GM21390 (cell line): ENCODE data around the gene SYNPR.

Experiments used
- ATAC-seq: cut with Tn5 transposase; IDR thresholded peaks from one replicate; pipeline ENCODE4 v1.9.1; 2021; ENCODE audit not compliant: unreplicated experiment

SYNPR gene

DNA sequence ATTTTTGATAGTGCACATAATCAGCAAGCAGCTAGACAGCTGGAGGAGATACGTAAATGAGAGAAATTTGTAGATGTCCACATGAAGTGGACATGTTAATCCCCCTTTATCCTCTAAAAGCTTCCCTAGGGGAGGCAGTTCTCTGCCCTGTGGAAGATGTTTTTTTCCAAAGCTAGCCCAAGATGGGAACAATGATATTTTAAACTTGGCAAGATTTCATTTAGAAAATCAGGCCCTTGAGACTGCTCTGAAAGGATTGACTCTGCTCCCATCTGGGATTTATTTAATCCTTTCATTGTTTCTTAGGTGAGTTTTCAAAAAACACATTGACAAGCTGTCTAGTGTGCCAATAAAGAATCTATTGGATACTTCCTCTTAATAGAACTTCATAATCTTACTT, 92.0 kb downstream of the SYNPR start:
- no peak for ATAC-seq

DNA sequence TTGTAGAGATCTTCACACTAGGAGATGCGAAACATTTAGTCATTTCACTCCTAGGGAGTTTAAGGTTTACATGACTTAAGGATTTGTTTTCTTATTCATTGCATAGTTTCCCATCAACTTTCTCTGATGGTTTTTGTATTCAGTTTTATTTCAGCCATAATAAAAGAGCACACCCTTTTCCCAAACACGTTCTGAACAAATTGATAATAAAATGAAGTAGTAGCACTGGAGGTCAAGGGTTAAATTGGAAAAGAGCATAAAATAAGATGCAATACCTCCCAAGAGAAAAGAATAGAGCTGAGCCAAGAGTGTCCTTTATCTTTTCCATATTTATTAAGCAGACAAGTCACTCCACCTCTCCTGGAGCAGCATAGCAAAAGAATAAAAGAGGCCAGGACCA, 104.9 kb downstream of the SYNPR start:
- ATAC-seq, result no peak

DNA sequence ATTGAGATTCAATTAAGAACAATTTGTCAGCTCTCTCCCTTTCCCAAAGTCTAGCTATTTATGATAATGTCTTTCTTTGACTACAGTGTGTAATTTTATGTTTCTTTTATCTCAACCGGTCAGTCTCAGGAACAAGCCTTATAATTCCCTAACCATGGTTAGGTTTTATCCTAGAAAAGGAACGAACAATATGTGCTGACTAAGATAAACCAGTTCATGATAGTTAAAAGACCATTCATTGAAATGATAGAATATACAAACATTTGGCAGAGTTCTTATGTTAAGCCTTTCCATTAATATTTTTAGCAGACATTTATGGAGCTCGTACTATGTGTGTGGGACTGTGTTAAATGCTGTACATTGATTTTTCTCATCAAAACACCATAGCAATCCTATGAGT, 106.3 kb downstream of the SYNPR start:
- ATAC-seq, result no peak

DNA sequence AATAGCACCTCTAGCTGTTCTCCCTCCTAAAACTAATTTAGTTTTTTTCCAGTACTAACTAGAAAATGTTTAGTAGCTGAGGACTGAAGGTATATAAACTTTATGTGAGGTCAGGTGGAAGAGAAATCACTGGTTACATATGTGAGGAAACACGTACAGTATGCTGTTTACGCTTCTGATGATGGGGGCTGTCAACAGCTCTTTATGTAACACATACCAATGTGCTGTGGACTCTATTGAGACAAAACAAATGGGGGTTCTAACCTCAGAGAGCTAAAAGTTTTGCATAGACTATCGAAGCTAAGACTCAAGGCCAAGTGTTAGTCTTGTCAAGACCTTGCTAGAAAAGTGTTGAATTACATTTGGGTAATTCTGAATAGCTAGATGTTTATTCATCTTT, 107.5 kb downstream of the SYNPR start:
- ATAC-seq, result no peak

DNA sequence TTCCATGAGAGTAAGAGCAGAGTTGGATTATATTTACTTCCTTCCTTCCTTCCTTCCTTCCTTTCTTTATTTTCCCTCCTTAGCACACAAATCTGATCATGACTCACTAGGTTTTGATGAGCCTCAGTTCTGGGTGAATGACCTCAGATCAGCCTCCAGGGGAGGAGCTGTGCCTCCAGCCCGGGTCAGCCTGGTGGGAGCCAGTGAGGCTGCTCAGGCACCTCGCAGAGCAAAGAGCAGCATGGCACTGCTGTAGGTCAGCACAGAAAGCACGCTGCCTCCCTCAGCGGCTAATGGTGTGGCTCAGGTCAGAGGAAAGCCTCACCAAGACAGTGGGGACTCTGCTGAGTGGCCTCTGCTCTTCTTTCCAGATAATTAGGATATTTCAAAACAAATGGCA, 108.5 kb downstream of the SYNPR start:
- ATAC-seq, result no peak

DNA sequence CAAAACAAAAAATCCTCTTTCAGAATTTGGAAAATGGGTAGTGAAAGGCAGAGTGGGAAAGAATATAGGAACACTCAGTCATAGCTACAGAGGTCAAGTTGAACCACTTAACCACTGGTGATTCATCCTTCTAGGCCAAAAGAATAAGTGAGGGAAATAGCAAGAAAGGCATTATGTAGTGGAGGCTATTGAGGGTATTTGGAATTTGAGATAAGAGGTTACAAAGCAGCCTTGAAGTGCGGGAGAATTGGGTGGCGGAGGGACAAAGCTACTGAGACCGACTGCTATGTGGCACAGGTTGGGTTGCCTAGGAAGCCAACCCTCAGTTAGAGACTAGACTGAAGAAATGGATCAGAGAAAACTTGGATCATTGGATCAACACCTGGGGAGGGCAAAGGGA, 109.5 kb downstream of the SYNPR start:
- ATAC-seq, result no peak

DNA sequence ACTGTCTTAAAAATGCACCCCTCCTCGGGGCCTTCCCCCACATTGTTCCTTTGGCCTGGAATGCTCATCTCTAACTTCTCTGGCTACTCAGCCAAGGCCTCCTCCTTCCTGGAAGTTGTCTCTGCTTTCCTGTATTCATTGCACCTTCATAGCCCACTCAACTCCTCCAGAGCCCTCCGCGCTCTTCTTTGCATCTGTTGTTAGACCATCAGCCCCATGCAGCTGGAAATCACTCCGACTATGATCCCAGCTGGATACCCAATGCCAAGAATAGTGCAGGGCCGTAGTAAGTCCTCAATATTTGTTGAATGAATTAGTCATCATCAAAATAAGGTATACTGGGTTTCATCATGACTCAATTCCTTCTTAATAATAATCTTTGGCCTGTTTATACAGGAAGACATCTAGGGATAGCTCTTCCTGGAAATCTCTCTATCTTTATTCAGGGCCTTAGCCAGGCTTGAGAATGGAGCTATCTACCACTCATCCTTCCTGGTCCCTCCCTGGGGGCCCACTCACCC, 112.7 kb downstream of the SYNPR start:
- no peak for ATAC-seq

DNA sequence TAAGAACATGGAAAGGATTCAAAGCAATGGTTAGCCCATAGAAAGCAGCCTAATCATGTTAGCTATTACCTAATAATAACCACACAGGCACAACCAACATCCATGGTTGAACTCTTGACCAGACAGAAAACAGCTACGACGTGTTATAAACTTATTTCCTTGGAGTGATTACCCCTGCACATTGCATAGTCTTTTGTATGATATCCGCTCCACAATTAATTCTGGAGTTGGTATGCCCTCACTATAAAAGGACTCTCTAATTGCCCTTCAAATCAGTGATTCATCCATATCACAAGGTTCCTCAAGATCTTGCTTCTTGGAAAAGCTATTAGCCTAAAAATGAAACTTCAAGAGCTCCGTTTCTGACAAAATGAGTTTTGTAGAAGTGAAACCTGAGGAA, 117.9 kb downstream of the SYNPR start:
- no peak for ATAC-seq

DNA sequence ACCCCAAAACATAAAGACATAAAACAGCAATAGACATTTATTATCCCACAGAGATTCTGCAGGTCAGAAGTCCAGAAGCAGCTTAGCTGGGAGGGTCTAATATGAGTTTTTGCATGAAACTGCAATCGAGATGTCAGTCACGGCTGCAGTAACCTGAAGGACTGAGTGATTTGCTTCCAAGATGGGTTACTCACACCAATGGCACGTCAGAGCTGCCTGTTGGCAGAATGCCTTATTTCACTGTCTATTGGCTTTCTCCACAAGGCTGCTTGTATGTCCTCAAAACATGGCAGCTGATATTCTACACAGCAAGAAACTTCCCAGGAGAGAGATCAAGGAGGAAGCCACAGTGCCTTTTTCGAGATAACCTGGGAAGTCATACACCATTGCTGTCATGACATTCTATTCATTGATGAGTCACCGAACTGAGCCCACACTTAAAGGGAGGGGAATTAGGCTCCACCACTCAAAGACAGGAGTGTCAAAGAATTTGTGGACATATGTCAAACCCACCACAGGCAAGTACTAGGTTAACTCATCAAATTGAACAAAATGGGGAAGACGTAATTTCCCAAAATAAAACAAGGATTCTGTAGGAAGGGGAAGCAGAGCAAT, 122.2 kb downstream of the SYNPR start:
- no peak for ATAC-seq

DNA sequence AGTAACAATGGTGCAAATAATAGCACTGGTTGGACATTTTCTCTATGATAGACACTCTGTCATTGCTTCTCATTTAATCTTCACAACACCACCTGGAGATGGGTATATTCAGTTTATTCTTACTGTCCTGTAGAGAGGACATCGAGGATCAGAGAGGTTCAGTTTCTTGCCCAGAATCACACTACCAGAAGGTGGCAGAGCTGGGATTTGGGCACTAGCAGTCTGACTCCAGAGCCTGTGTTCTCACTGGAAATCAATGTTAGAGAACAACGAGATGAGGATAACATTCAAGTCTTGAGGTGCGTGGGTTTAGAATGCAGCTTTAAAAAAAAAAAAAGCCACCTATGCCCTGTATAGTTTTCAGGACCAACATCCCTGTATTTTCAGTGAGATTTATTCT, 127.8 kb downstream of the SYNPR start:
- ATAC-seq, result no peak

DNA sequence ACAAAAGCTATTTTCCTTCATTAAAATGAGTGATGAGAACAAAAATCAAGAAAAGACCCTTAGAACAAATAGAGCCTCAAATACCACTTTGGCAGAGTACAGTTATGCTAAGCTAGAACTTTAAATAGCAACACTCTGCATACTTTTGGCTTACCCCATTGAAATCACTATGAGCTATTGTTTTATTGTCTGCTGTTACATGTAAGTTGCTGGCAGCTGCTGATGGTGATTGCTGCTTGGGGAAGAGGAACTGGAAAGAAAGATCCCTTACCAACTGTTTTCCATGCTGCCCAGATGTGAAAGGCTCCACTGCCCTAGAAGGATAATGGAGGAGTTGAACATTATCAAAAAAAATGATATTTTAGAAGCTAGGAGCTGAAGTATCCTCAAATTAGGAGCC, 135.4 kb downstream of the SYNPR start:
- no peak for ATAC-seq

DNA sequence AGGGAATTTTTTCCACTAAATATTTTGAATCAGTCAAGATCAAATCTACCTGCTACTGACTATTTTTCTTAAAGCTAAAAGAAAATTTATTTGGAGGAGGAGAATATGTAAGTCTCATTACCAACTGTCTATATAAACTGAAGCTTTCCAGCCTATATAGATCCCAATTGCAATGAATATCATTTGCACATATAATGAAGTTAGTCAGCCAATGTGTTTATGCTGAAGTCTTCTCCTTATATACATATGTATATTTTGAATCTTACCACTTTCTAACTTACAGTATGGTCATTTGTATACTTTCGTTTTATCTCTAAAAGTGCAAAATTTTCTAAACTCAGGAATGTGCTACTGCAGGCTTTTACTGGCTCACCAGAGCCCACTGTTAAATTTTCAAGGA, 136.5 kb downstream of the SYNPR start:
- no peak for ATAC-seq

DNA sequence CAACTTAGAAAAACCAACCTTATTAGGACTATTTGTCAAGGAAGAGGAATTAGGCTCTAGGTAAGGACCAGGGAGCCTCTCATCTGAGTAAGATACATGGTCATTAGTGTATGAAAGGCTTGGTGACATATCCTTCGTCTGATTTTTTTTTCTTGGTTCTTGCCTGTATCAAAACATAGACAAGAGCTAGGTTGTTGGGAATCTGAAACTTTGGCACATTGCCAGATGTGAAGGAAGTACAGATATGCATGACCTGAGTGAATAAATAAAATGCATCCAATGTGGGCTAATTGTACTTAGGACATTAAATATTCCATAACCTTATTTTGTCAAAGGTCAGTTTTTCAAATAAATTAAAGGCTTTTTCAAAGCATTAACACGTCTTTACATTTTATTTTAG, 151.8 kb downstream of the SYNPR start:
- no peak for ATAC-seq

DNA sequence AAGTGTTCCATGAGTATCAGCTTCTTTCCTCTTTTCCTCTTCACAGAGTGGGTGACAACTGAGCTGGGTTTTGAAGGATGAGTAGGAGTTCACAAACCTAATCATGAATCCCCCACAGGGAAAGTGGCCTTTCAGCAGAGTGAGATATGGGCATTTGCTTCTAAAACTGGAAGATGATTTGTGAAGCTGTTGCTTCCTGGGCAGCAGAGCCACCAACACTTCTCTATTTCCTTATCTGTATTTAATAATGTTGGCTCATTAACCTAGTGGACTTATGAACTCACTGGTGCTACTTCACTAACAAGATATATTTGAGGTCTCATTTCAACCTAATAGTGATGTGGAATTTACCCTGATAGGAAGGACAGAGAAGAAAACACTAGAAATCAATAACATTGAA, 152.8 kb downstream of the SYNPR start:
- no peak for ATAC-seq

DNA sequence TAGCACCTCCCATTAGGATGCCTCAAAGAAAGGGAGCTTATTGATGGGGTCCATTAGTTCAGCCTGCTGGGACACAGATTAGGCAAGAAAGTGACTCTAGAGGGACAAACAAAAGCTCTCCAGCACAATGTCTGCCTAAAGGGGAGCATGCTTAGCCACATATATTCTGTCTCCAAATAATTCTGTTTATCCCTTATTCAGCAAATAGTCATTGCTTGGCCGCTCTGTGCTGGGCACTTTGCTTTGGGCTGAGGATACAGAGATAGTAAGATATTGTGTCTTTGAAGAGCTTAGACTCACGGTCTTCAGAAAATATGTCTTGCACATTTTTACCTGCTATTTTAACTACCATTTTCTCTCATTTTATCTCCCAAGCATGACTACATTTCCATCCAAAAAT, 159.8 kb downstream of the SYNPR start:
- no peak for ATAC-seq

DNA sequence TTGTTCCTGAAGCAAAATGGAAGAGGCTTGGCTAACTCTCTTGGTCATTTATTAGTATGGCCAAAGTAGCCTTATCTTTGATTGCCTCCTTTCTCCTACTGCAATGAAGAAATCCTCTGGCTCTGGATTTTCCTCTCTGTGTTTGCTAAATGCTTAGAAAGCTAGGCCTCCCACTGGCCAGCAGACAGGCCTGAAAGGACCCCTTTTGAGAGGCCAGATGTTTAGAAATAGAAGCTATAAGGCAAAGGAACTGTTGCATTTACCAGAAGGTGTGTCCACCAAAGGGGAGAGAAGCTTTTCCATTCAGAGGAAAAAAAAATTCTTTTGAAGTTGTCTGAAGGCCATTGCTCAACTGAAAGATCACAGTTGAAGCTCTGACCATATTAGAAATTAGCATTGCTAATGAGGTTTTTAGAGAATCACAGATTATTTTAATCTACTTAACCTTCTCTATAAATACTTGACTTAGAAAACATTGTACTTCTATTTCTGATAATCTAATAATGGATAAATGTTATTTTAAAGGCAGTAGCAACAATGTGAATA, 160.8 kb downstream of the SYNPR start:
- no peak for ATAC-seq

DNA sequence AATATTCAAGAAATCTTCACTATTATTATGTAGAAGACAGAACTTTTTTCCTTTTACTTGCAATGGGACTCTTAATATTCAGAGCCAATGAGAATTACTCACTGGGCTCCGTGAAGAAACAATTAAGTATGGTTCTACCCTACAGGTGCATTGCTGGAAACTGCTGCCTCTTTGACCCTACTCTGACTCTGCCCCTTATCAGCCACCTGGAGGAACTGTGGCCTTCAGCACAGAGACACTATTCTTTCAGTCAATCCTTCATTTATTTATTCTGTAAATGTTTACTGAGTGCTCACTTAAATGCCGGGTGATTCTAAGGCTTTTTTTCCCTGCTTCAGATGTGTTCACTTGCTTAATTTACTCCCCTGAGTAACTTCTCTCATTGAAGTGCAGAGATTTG, 163.2 kb downstream of the SYNPR start:
- no peak for ATAC-seq

DNA sequence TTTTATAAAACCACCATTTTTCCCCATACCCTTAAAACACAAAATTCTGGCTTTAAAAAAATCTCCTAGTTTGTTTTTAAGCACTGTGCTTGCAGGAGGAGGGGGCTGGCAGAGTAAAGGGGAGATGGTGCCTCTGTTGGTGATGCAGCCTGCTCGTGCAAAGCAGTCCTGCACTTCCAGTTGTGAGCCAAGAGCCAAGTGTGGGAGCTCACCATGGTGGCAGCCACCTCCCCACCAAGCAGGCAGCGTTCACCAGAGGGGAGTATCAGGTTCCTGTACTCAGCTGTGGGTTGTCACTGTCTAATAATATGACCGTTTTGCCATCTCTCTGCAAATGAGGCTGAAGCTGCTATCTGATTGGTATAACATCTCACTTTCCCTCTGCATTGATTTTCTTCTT, 164.8 kb downstream of the SYNPR start:
- ATAC-seq, result no peak

DNA sequence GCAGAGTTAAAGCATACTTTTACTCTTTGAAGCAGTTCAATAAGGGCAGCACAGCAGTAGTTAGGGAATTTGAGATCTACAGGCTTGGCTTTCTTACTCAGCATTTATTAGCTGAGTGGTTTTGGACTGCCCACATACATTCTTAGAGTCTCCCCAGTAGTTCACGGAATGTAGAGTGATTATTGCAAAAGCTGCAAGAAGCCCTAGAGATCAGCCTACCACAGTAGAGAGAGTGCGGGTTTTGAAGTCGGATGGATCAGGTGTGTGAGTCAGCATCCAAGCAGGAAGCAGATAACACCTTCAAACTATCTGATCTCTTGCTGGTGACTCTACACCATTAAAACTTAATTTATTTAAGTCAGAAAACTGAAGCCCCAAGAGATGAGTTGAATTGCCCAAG, 171.9 kb downstream of the SYNPR start:
- ATAC-seq, result no peak

DNA sequence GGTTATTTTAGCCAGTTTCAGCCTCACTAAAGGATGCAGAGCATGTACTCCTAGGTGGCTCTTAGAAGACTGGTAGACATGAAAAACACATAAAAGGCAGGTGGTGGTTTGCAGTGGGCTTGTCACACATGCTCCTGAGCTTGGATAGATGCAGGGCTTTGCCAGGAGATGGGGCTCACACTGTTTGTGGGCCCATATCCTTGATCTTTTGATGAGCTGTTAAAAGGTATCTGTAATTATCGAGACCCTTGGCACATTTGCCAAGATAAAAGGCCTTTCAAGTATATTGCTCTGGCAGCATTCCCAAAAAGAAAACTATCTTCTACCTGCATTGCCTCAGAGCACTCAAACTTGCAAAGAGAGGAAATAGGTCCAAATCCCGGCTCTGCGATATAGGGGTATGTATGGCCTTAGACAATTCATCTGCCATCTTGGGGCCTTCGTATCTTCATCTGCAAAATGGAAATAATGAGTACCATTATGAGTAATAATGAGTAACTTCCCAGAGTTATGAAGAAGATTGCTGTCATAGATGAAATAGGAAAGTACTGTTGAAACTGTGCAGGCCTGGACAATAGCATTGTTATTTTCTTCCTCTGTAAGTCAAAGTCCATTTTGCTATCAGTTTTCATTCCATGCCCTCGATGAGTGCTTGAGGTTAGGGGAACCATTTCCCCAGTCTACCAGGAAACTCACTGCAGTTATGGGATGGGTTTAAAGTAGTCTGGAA, 172.7 kb downstream of the SYNPR start:
- no peak for ATAC-seq

DNA sequence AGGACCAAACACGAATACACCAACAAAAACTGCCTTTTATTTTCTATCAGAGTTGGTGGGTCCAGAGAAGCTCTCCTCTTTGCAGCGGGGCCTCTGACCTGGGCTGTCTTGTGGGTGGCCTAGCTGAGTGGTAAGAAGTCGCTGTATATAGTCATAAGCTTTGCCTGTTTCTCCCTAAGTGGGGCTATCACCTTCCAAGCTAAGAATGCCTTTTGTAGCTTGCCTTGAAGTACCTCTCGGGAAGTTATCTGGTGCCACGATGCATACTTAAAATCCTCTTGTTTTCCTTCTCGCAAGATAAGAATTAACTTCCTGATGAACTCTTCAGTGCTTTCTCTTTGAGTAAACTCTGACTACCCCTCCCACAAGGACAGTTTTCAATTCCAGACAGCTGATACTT, 178.8 kb downstream of the SYNPR start:
- ATAC-seq, result no peak

DNA sequence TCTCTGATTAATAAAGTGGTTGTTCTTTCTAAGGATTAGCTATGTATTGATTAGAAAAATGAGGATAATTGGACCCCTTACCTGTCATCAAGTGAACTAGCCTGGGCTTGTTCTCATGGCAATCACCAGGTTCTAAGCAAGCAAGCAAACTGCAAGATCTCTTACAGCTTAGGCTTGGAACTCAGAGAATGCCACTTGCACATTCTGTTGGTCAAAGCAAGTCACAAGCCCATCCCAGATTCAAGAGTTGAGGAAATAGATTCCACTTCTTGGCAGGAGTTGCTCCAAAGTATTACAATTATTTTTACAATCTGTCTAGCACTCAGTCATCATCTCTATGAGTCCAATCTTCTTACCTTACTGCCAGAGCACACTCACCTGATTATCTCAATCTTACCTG, 180.3 kb downstream of the SYNPR start:
- no peak for ATAC-seq

DNA sequence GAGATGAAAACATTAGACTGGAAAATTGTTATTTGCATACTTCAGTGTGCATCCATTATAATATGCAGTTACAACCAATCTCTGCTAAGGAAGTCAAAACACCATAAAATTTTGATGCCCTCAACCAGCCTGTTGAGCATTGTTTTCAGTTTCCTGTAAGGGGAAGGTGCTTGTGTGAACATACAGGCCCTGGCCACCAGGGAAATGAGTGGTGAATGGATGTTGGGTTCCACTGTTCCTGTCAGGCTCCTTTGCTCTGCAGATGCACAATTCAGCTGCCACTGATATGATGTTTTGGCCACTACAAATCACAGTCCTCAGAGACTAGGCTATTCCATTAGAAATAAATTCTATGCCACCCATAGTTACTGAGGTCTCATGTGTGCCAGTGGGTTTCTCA, 184.6 kb downstream of the SYNPR start:
- ATAC-seq, result no peak
